Activated CD8-positive, alpha-beta T cell treated with anti-CD3 and anti-CD28 coated beads for 36 hours (primary cell): ENCODE measurements around the gene PCDH15. TPM values are rescaled to one million over a fixed set of nuclear protein-coding genes. Genes with fewer than 3 reads are reported as not detected.

ENCODE experiments used
- ATAC-seq: fragments of 200-7000 bp; cut with Tn5 transposase; one replicate; pipeline ENCODE4 v1.10.0; 2021; ENCODE audit warnings: mild to moderate bottlenecking, moderate library complexity
- CTCF ChIA-PET: fragments of 350-600 bp; sonication (Branson Sonifier 250); formaldehyde crosslinking; loops from one replicate; lab custom pipeline; 2021; ENCODE audit warnings: antibody characterized with exemption; lab: Charles Lee
- POLR2A ChIA-PET: fragments of 350-600 bp; sonication (Branson Sonifier 250); formaldehyde crosslinking; loops from one replicate; lab custom pipeline; 2021; ENCODE audit warnings: antibody characterized with exemption; lab: Charles Lee
- DNase-seq: peaks from one replicate; pipeline ENCODE4 v3.0.0-alpha.2; 2020
- H3K27ac Mint-ChIP-seq: one replicate; pipeline ENCODE4 v1.8.0; 2021; ENCODE audit warnings: mild to moderate bottlenecking, mixed read lengths
- H3K27me3 Mint-ChIP-seq: one replicate; pipeline ENCODE4 v1.8.0; 2021; ENCODE audit warnings: mixed read lengths
- H3K36me3 Mint-ChIP-seq: one replicate; pipeline ENCODE4 v1.8.0; 2021; ENCODE audit warnings: low read depth, mixed read lengths
- H3K4me1 Mint-ChIP-seq: one replicate; pipeline ENCODE4 v1.8.0; 2021; ENCODE audit warnings: low read depth, mixed read lengths
- H3K4me3 Mint-ChIP-seq: one replicate; pipeline ENCODE4 v1.8.0; 2021; ENCODE audit warnings: mild to moderate bottlenecking, moderate library complexity, mixed read lengths
- H3K9me3 Mint-ChIP-seq: one replicate; pipeline ENCODE4 v1.8.0; 2021; ENCODE audit warnings: mixed read lengths
- intact Hi-C: fragments of 100-400 bp; cut with micrococcal nuclease; formaldehyde crosslinking; loops from one replicate; pipeline ENCODE4 v1.10.0; 2022
- total RNA-seq, 2 experiments: library from RNA; stranded (reverse); gene quantifications; one replicate each; pipeline ENCODE4 v1.2.3, GENCODE V29; 2021
- TF ChIP-seq, protein P1 (sequence below): fragments of 200-600 bp; IDR thresholded peaks from one replicate; pipeline ENCODE4 v1.8.0; 2022; ENCODE audit warnings: antibody characterized with exemption, mild to moderate bottlenecking

The PCDH15 gene
- total RNA-seq, 2 experiments from 2014 or later = not detected

DNA sequence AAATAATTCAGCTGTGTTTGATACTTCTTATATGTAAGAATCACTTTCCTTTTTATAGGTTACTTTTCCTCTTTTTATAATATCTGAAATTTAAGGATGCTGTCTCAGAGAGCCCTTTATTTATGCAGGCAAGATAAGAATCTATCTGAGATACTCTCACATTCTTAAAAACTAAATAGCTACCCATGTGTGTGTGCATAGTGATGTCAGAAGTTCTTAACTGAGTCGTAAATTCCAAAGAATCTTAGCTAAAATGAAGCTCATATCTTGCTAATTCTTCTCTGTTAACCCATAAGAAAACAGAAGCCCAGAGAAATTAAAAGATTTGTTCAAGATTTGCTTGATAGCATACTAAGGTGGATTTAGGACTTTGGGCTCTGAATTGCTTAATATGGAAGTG, 118.5 kb downstream of the PCDH15 start:
- DNase-seq (no peak), ATAC-seq (no peak)
- intact Hi-C loops = no loop called here
- ChIA-PET CTCF (no interaction called here), POLR2A (no interaction called here)
- no peak overlapping the region for H3K27ac Mint-ChIP-seq
- no peaks in the 10 kb centered on the region for H3K36me3 Mint-ChIP-seq
- H3K27me3 Mint-ChIP-seq = no peaks in the 10 kb centered on the region
- TF ChIP-seq, protein P1, sequence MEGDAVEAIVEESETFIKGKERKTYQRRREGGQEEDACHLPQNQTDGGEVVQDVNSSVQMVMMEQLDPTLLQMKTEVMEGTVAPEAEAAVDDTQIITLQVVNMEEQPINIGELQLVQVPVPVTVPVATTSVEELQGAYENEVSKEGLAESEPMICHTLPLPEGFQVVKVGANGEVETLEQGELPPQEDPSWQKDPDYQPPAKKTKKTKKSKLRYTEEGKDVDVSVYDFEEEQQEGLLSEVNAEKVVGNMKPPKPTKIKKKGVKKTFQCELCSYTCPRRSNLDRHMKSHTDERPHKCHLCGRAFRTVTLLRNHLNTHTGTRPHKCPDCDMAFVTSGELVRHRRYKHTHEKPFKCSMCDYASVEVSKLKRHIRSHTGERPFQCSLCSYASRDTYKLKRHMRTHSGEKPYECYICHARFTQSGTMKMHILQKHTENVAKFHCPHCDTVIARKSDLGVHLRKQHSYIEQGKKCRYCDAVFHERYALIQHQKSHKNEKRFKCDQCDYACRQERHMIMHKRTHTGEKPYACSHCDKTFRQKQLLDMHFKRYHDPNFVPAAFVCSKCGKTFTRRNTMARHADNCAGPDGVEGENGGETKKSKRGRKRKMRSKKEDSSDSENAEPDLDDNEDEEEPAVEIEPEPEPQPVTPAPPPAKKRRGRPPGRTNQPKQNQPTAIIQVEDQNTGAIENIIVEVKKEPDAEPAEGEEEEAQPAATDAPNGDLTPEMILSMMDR = no peak
- H3K9me3 Mint-ChIP-seq = peaks cover 6% of the 10 kb centered on the region
- H3K4me3 Mint-ChIP-seq = no peak overlapping the region
- H3K4me1 Mint-ChIP-seq = no peaks in the 10 kb centered on the region

- H3K27ac Mint-ChIP-seq = no peak overlapping the region
- no peak overlapping the region for H3K4me3 Mint-ChIP-seq
Measured at GRCh38 chr10:54681136-54681535, 119.9 kb downstream of the PCDH15 start.

DNA sequence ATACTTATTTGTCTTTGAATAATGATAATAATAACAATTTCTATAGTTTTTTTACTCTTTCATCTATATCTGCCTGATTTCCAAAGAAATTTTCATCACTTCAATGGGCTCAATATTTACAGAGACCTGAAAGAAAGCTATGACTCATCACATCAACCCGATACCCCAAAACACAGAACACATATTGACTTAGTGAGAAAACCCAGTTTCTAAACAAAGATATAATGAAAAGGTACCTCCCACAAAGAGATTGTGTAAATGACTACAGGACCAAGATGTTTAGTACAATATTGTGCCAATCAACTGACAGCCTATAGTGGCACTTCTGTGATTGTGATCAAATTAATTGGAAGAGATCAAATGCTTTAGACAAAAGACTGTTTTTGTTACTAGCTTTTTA, 133.9 kb downstream of the PCDH15 start:
- H3K4me1 Mint-ChIP-seq = no peaks in the 10 kb centered on the region
- POLR2A ChIA-PET = no interaction called here
- H3K36me3 Mint-ChIP-seq = no peaks in the 10 kb centered on the region
- intact Hi-C loops = no loop called here
- no peak overlapping the region for H3K27ac Mint-ChIP-seq
- peaks cover 10% of the 10 kb centered on the region for H3K9me3 Mint-ChIP-seq
- DNase-seq (no peak), ATAC-seq (no peak)
- H3K27me3 Mint-ChIP-seq = no peaks in the 10 kb centered on the region
- CTCF ChIA-PET = no interaction called here
- TF ChIP-seq, protein P1 = no peak
- H3K4me3 Mint-ChIP-seq = no peak overlapping the region

More at GRCh38 chr10:54681136-54681535, 119.9 kb downstream of the PCDH15 start:
- Mint-ChIP-seq H3K4me1 (no peaks in the 10 kb centered on the region), H3K36me3 (no peaks in the 10 kb centered on the region), H3K9me3 (peaks cover 7% of the 10 kb centered on the region), H3K27me3 (no peaks in the 10 kb centered on the region)
- ATAC-seq (no peak), DNase-seq (no peak)
- CTCF ChIA-PET = no interaction called here
- intact Hi-C loops = no loop called here
- TF ChIP-seq, protein P1 = no peak
- POLR2A ChIA-PET = no interaction called here

GRCh38 chr10:54666192-54666591, 134.8 kb downstream of the PCDH15 start:
- Mint-ChIP-seq H3K4me1 (no peaks in the 10 kb centered on the region), H3K9me3 (peaks cover 14% of the 10 kb centered on the region), H3K36me3 (no peaks in the 10 kb centered on the region), H3K27ac (no peak overlapping the region), H3K27me3 (no peaks in the 10 kb centered on the region), H3K4me3 (no peak overlapping the region)
- CTCF ChIA-PET = no interaction called here
- POLR2A ChIA-PET = no interaction called here
- no peak for DNase-seq
- no peak for ATAC-seq
- intact Hi-C loops = no loop called here
- TF ChIP-seq, protein P1 = no peak

DNA sequence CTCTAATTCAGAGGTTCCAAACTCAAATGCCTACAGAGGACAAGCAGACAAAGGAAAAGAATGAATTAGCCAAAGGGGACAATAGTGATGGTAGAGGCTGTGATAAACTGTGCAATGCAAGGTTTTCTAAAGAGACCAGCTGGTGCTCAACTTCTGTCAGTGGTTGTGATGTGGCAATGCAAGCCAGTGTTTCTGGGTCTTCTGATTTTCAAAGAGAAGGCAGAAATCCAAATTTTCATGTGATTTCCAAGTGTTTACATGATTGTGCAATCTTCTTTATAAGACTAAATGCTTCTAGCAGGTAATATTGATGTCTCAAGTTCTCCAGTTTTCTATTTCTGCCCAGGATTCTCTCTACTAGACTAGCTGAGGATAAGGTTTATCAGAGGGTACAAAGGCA, 135.9 kb downstream of the PCDH15 start:
- ATAC-seq = no peak
- ChIA-PET CTCF (no interaction called here), POLR2A (no interaction called here)
- Mint-ChIP-seq H3K4me3 (no peak overlapping the region), H3K9me3 (peaks cover 14% of the 10 kb centered on the region), H3K27me3 (no peaks in the 10 kb centered on the region), H3K27ac (no peak overlapping the region), H3K36me3 (no peaks in the 10 kb centered on the region), H3K4me1 (no peaks in the 10 kb centered on the region)
- TF ChIP-seq, protein P1 = no peak
- DNase-seq = no peak
- intact Hi-C loops = no loop called here
